Measurements from ENCODE around the gene CHN2.

DNA sequence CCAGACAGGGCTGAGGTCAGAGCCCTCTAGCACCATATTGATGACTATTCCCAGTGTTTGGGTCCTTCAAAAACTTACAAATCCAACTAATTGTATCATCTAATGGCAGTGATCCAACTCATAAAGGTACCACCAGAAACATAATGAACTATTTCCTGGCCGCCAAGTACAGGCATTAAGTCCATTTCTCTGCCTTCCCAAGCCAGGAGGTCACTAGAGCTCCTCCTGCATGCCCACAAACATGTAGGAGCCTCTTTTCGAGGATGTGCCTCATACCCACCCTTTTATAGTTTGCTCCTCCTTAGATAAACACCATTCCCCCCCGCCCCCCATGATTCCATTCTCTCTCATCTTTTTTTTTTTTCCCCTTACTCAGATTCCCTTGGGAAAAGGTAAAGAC, 91.3 kb downstream of the CHN2 start:
- TF ChIP-seq, protein P1, sequence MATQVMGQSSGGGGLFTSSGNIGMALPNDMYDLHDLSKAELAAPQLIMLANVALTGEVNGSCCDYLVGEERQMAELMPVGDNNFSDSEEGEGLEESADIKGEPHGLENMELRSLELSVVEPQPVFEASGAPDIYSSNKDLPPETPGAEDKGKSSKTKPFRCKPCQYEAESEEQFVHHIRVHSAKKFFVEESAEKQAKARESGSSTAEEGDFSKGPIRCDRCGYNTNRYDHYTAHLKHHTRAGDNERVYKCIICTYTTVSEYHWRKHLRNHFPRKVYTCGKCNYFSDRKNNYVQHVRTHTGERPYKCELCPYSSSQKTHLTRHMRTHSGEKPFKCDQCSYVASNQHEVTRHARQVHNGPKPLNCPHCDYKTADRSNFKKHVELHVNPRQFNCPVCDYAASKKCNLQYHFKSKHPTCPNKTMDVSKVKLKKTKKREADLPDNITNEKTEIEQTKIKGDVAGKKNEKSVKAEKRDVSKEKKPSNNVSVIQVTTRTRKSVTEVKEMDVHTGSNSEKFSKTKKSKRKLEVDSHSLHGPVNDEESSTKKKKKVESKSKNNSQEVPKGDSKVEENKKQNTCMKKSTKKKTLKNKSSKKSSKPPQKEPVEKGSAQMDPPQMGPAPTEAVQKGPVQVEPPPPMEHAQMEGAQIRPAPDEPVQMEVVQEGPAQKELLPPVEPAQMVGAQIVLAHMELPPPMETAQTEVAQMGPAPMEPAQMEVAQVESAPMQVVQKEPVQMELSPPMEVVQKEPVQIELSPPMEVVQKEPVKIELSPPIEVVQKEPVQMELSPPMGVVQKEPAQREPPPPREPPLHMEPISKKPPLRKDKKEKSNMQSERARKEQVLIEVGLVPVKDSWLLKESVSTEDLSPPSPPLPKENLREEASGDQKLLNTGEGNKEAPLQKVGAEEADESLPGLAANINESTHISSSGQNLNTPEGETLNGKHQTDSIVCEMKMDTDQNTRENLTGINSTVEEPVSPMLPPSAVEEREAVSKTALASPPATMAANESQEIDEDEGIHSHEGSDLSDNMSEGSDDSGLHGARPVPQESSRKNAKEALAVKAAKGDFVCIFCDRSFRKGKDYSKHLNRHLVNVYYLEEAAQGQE (IDR thresholded peaks at IDR 0.05; ENCODE audit: low read depth) = no peak
- TF ChIP-seq SIN3A (IDR thresholded peaks at IDR 0.05; ENCODE audit: low read depth) (no peak), CTCF (IDR thresholded peaks at IDR 0.05 in 2 of 3, conservative IDR thresholded peaks at IDR 0.05 in 1 of 3; ENCODE audit: borderline replicate concordance in 1 of 3, insufficient read depth in 1 of 3, low read depth in 2 of 3, low read length in 2 of 3) (no peak), EZH2 (IDR thresholded peaks at IDR 0.05) (no peak), RAD21 (IDR thresholded peaks at IDR 0.05; ENCODE audit: low read depth) (no peak), YY1 (IDR thresholded peaks at IDR 0.05; ENCODE audit: extremely low read depth, insufficient replicate concordance, low read depth, low read length) (no peak), POLR2AphosphoS5 (IDR thresholded peaks at IDR 0.05; ENCODE audit: low read depth, low read length) (no peak), POLR2A (IDR thresholded peaks at IDR 0.05; ENCODE audit: borderline replicate concordance, extremely low read depth, insufficient read depth, insufficient read length) (no peak), CEBPB (IDR thresholded peaks at IDR 0.05; ENCODE audit: low read depth) (no peak), JUND (IDR thresholded peaks at IDR 0.05) (no peak), ZNF274 (IDR thresholded peaks at IDR 0.05; ENCODE audit: low read depth, low read length) (no peak)
- TF ChIP-seq, protein P2, sequence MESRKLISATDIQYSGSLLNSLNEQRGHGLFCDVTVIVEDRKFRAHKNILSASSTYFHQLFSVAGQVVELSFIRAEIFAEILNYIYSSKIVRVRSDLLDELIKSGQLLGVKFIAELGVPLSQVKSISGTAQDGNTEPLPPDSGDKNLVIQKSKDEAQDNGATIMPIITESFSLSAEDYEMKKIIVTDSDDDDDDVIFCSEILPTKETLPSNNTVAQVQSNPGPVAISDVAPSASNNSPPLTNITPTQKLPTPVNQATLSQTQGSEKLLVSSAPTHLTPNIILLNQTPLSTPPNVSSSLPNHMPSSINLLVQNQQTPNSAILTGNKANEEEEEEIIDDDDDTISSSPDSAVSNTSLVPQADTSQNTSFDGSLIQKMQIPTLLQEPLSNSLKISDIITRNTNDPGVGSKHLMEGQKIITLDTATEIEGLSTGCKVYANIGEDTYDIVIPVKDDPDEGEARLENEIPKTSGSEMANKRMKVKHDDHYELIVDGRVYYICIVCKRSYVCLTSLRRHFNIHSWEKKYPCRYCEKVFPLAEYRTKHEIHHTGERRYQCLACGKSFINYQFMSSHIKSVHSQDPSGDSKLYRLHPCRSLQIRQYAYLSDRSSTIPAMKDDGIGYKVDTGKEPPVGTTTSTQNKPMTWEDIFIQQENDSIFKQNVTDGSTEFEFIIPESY (IDR thresholded peaks at IDR 0.05; ENCODE audit: extremely low read depth, insufficient replicate concordance, low read length) = no peak

All from HCT116 (cell line).